Endothelial cell of umbilical vein (primary cell): Measurements from ENCODE around the gene PLA2G2E. TPM values are rescaled to one million over a fixed set of nuclear protein-coding genes. Genes with fewer than 3 reads are reported as not detected.

Source experiments
- BruUV-seq: library from RNA; stranded (reverse); fragments of 400-500 nt; replicated peaks from 2 replicates; lab custom pipeline; 2021; lab: Mats Ljungman, UMichigan
- CTCF ChIA-PET: fragments of 300-600, 350-600 bp; sonication (Branson Sonifier 250); formaldehyde crosslinking; loops from one replicate; lab custom pipeline; 2021; ENCODE audit warnings: antibody characterized with exemption, inconsistent platforms; lab: Charles Lee
- POLR2A ChIA-PET: fragments of 300-600, 350-600 bp; sonication (Branson Sonifier 250); formaldehyde crosslinking; loops from one replicate; lab custom pipeline; 2021; ENCODE audit warnings: antibody characterized with exemption, inconsistent platforms; lab: Charles Lee
- DNase-seq: peaks from one replicate; pipeline ENCODE4 v3.0.0-alpha.2; 2011; ENCODE audit warnings: low read depth, low spot score
- FAIRE-seq: peaks from 2 replicates; lab custom pipeline; 2011; peaks lifted over from hg19 to GRCh38; lab: Jason Lieb, UNC
- H2AFZ ChIP-seq: 2 replicates; pipeline ENCODE4 v1.6.0; 2012; ENCODE audit warnings: low read depth, low read length, control low read depth, inconsistent platforms
- H3K27ac ChIP-seq: 2 replicates; pipeline ENCODE4 v1.5.1; 2011; ENCODE audit warnings: low read depth, mild to moderate bottlenecking, control low read depth, low read length, moderate library complexity; ENCODE audit not compliant: insufficient read depth
- H3K27me3 ChIP-seq, 2 experiments: 2 replicates each; pipeline versions ENCODE4 v1.6.0 to v1.6.1; 2011; ENCODE audit warnings: low read length in 2 of 2, mixed read lengths in 1 of 2; ENCODE audit not compliant: control insufficient read depth in 2 of 2, insufficient read depth in 2 of 2
- H3K36me3 ChIP-seq, 2 experiments: 2 replicates in 1 of 2; 3 replicates in 1 of 2; pipeline ENCODE4 v1.5.1; 2011; ENCODE audit warnings: low read length in 2 of 2, mild to moderate bottlenecking in 1 of 2, moderate library complexity in 1 of 2; ENCODE audit not compliant: control insufficient read depth in 2 of 2, insufficient read depth in 2 of 2; ENCODE audit errors: extremely low read depth in 1 of 2
- H3K4me1 ChIP-seq: 3 replicates; pipeline ENCODE4 v1.5.1; 2011; ENCODE audit warnings: mild to moderate bottlenecking, low read length; ENCODE audit not compliant: control insufficient read depth, insufficient read depth; ENCODE audit errors: extremely low read depth
- H3K4me2 ChIP-seq: 2 replicates; pipeline ENCODE4 v1.6.1; 2011; ENCODE audit warnings: low read length, control low read depth, mixed read lengths; ENCODE audit not compliant: insufficient read depth
- H3K4me3 ChIP-seq, 3 experiments: fragments of 200-600 bp in 1 of 3; sonication (generic), shearing (Covaris generic) in 1 of 3; replicated peaks in 1 of 3; 2 replicates each; pipeline ENCODE4 v1.5.1; 2011 to 2016; ENCODE audit warnings: control low read depth in 3 of 3, low read length in 3 of 3, mild to moderate bottlenecking in 2 of 3, inconsistent platforms in 1 of 3, low read depth in 1 of 3, moderate library complexity in 1 of 3; ENCODE audit not compliant: insufficient read depth in 1 of 3
- H3K79me2 ChIP-seq: 2 replicates; pipeline ENCODE4 v1.6.0; 2012; ENCODE audit warnings: low read length, inconsistent platforms; ENCODE audit not compliant: control insufficient read depth, insufficient read depth
- H3K9ac ChIP-seq: replicated peaks from 2 replicates; pipeline ENCODE3; 2011; ENCODE audit warnings: low read length, control low read depth; ENCODE audit not compliant: insufficient read depth; ENCODE audit errors: extremely low read depth
- H3K9me1 ChIP-seq: replicated peaks from 3 replicates; pipeline ENCODE4 v1.6.0; 2011; ENCODE audit warnings: mild to moderate bottlenecking, low read length; ENCODE audit not compliant: control insufficient read depth, insufficient read depth; ENCODE audit errors: extremely low read depth
- H3K9me3 ChIP-seq: replicated peaks from 2 replicates; pipeline ENCODE4 v1.5.1; 2012; ENCODE audit warnings: low read length, inconsistent platforms; ENCODE audit not compliant: control insufficient read depth, insufficient read depth
- H4K20me1 ChIP-seq: replicated peaks from 2 replicates; pipeline ENCODE3; 2011; ENCODE audit warnings: mild to moderate bottlenecking, low read length; ENCODE audit not compliant: control insufficient read depth, insufficient read depth; ENCODE audit errors: extremely low read depth
- GATA2 ChIP-seq: IDR thresholded peaks from 2 replicates; pipeline ENCODE4 v1.7.0; 2011; ENCODE audit warnings: low read depth, mild to moderate bottlenecking, moderate library complexity, mixed read lengths, low read length; ENCODE audit not compliant: insufficient read length, insufficient read depth
- JUN ChIP-seq: IDR thresholded peaks from 2 replicates; pipeline ENCODE4 v1.6.1; 2011; ENCODE audit warnings: borderline replicate concordance, low read depth; ENCODE audit not compliant: insufficient read length, insufficient read depth
- MYC ChIP-seq: IDR thresholded peaks from one replicate; pipeline ENCODE4 v1.6.1; 2011; ENCODE audit warnings: mild to moderate bottlenecking, low read depth, low read length
- POLR2A ChIP-seq: IDR thresholded peaks from 2 replicates; pipeline ENCODE4 v1.6.1; 2012; ENCODE audit warnings: low read depth, mild to moderate bottlenecking, control low read depth, low read length
- dilution Hi-C: fragments of 300-500 bp; cut with MboI; formaldehyde crosslinking; loops from one replicate; pipeline ENCODE4 v1.15.0; 2019; ENCODE audit warnings: low sequenced_read_pairs; ENCODE audit not compliant: extremely low pct_ligation_motif_present
- intact Hi-C: fragments of 100-400 bp; cut with micrococcal nuclease; formaldehyde crosslinking; loops from one replicate; pipeline ENCODE4 v1.10.0; 2022
- polyA plus RNA-seq, 4 experiments: library from polyadenylated mRNA; depleted of rRNA in 3 of 4; stranded (reverse) in 3 of 4; unstranded in 1 of 4; fragments of >200 nt; gene quantifications; 2 replicates each; pipeline versions ENCODE4 v1.2.1 to v1.2.3, GENCODE V29; 2011 to 2012; ENCODE audit warnings: missing spikeins in 1 of 4
- total RNA-seq: library from RNA; stranded (reverse); gene quantifications from 2 replicates; pipeline ENCODE4 v1.2.3, GENCODE V29; 2021
- TF ChIP-seq, protein P1 (sequence below), 2 donors: IDR thresholded peaks; 1 replicate in 1 of 2; 2 replicates in 1 of 2; pipeline ENCODE4 v1.5.1; 2011; ENCODE audit warnings: low read length in 2 of 2, mild to moderate bottlenecking in 2 of 2, moderate library complexity in 2 of 2, control low read depth in 1 of 2, inconsistent platforms in 1 of 2, low read depth in 1 of 2; ENCODE audit not compliant: insufficient read depth in 1 of 2; ENCODE audit errors: extremely low read depth in 1 of 2

The PLA2G2E gene
- total and polyA plus RNA-seq, 2 donors (not counting 3 experiments of a cell fraction or from before 2014, with no cell fraction given), result not detected

GRCh38 chr1:19907456-19907855 is 16.0 kb downstream of the PLA2G2E start:
- CTCF ChIA-PET, result interaction anchor here (1.8 to 2.1 kb wide), 2 partner anchors 10 to 25 kb away, joined by 4 to 6 read pairs; partner anchors contain the start of gene OTUD3
- no peaks in the 10 kb centered on the region for H3K79me2 ChIP-seq
- no peaks in the 10 kb centered on the region for H3K9me3 ChIP-seq
- no peak overlapping the region for H3K27ac ChIP-seq
- H3K36me3 ChIP-seq, result peaks cover 9 to 19% of the 10 kb centered on the region in 2 experiments
- FAIRE-seq (no peak), DNase-seq (no peak)
- no peak overlapping the region for H3K4me3 ChIP-seq
- no peak for TF ChIP-seq POLR2A
- TF ChIP-seq, protein P1, sequence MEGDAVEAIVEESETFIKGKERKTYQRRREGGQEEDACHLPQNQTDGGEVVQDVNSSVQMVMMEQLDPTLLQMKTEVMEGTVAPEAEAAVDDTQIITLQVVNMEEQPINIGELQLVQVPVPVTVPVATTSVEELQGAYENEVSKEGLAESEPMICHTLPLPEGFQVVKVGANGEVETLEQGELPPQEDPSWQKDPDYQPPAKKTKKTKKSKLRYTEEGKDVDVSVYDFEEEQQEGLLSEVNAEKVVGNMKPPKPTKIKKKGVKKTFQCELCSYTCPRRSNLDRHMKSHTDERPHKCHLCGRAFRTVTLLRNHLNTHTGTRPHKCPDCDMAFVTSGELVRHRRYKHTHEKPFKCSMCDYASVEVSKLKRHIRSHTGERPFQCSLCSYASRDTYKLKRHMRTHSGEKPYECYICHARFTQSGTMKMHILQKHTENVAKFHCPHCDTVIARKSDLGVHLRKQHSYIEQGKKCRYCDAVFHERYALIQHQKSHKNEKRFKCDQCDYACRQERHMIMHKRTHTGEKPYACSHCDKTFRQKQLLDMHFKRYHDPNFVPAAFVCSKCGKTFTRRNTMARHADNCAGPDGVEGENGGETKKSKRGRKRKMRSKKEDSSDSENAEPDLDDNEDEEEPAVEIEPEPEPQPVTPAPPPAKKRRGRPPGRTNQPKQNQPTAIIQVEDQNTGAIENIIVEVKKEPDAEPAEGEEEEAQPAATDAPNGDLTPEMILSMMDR (IDR thresholded peaks at IDR 0.05; ENCODE audit: extremely low read depth in 1 of 2, insufficient read depth in 1 of 2, low read depth in 1 of 2, low read length in 2 of 2), result no peak
- TF ChIP-seq GATA2, result no peak
- no peak for TF ChIP-seq MYC
- no peak for TF ChIP-seq JUN
- H3K4me1 ChIP-seq, result no peaks in the 10 kb centered on the region
- intact Hi-C loops, result no loop called here
- H2AFZ ChIP-seq, result no peak overlapping the region
- H3K9me1 ChIP-seq, result no peaks in the 10 kb centered on the region
- POLR2A ChIA-PET, result no interaction called here
- no peak overlapping the region for H3K4me2 ChIP-seq
- no peaks in the 10 kb centered on the region for H4K20me1 ChIP-seq
- no TSS peak for BruUV-seq
- dilution Hi-C loops, result no loop called here
- H3K9ac ChIP-seq, result no peak overlapping the region
- no peaks in the 10 kb centered on the region for H3K27me3 ChIP-seq

DNA sequence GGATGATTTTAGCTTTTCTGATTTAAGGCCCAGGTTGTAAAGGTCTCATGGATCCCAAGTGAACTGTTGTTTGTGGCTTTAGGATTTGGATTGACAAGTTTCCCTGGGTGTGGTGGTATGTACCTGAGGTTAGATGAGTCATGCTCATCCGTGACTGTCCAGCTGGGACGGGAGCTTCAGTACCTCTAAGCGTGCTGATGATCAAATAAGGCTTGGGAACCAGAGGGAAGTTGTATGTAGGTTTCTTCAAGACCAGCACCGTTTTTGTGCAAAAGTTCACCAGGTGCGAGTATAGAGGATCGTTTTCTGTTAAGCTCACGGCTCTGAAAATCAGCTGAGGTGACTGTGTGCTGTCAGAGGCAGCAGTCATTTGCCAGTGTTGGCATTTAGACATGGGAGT is 19.8 kb downstream of the PLA2G2E start:
- dilution Hi-C loops (no loop called here), intact Hi-C loops (no loop called here)
- peaks cover 6 to 26% of the 10 kb centered on the region in 2 experiments for H3K36me3 ChIP-seq

More for the DNA sequence above, 19.8 kb downstream of the PLA2G2E start:
- H3K79me2 ChIP-seq, result no peaks in the 10 kb centered on the region
- no peaks in the 10 kb centered on the region for H3K4me1 ChIP-seq
- CTCF ChIA-PET, result interaction anchor here (1.1 kb wide), 1 partner anchor 11 kb away, joined by 3 read pairs; no protein-coding TSS in a partner anchor
- no peaks in the 10 kb centered on the region for H3K27me3 ChIP-seq
- H3K4me2 ChIP-seq, result no peak overlapping the region
- H3K9me1 ChIP-seq, result no peaks in the 10 kb centered on the region
- no peak for DNase-seq
- no peak overlapping the region for H2AFZ ChIP-seq
- POLR2A ChIA-PET, result no interaction called here
- no peak overlapping the region for H3K9ac ChIP-seq
- FAIRE-seq, result no peak
- no TSS peak for BruUV-seq
- H3K9me3 ChIP-seq, result no peaks in the 10 kb centered on the region
- no peak for TF ChIP-seq POLR2A
- no peaks in the 10 kb centered on the region for H4K20me1 ChIP-seq
- no peak overlapping the region for H3K27ac ChIP-seq
- H3K4me3 ChIP-seq, result no peak overlapping the region
